Measurements from ENCODE around the gene TASL. TPM values are rescaled to one million over a fixed set of nuclear protein-coding genes. Genes with fewer than 3 reads are reported as not detected.
"Not testable (repeated sequence)": the region's sequence is repeated elsewhere in the genome, so short reads cannot be mapped to it uniquely, and the experiment has no call there.

The TASL gene
- total RNA-seq, 2 donors from 2014 or later, result 0.59 TPM; not detected in 1

- no peaks in the 10 kb centered on the region for H3K4me1 ChIP-seq
- H3K27ac ChIP-seq, result no peak overlapping the region
- no peak for TF ChIP-seq CTCF (IDR thresholded peaks at IDR 0.05)
- H3K9me3 ChIP-seq, result no peaks in the 10 kb centered on the region
- H3K36me3 ChIP-seq, result no peaks in the 10 kb centered on the region
- no peaks in the 10 kb centered on the region for H3K27me3 ChIP-seq
- no peak overlapping the region for H3K4me3 ChIP-seq
- DNase-seq (ENCODE audit: low spot score), result no peak
Observed at GRCh38 chrX:30573125-30573524, 4.4 kb downstream of the TASL start.

- no peak for DNase-seq (ENCODE audit: low spot score)
- Histone ChIP-seq H3K4me1 (no peaks in the 10 kb centered on the region), H3K27me3 (no peaks in the 10 kb centered on the region), H3K27ac (no peak overlapping the region), H3K36me3 (no peaks in the 10 kb centered on the region), H3K4me3 (no peak overlapping the region), H3K9me3 (no peaks in the 10 kb centered on the region)
- no peak for TF ChIP-seq CTCF (IDR thresholded peaks at IDR 0.05)
Observed at GRCh38 chrX:30572678-30573077, 4.9 kb downstream of the TASL start.

- H3K27ac ChIP-seq, result no peak overlapping the region
- no peaks in the 10 kb centered on the region for H3K36me3 ChIP-seq
- DNase-seq (ENCODE audit: low spot score), result no peak
- no peaks in the 10 kb centered on the region for H3K4me1 ChIP-seq
- H3K27me3 ChIP-seq, result no peaks in the 10 kb centered on the region
- TF ChIP-seq CTCF (IDR thresholded peaks at IDR 0.05), result no peak
- H3K9me3 ChIP-seq, result no peaks in the 10 kb centered on the region
- H3K4me3 ChIP-seq, result no peak overlapping the region
Observed at GRCh38 chrX:30572004-30572403, 5.6 kb downstream of the TASL start.

GRCh38 chrX:30570505-30570904 lies 7.1 kb downstream of the TASL start:
- no peaks in the 10 kb centered on the region for H3K36me3 ChIP-seq
- no peaks in the 10 kb centered on the region for H3K9me3 ChIP-seq
- no peaks in the 10 kb centered on the region for H3K4me1 ChIP-seq
- no peak overlapping the region for H3K4me3 ChIP-seq
- no peaks in the 10 kb centered on the region for H3K27me3 ChIP-seq
- peak; percentile 32 to 68 for TF ChIP-seq CTCF (IDR thresholded peaks at IDR 0.05)
- DNase-seq (ENCODE audit: low spot score), result no peak
- H3K27ac ChIP-seq, result no peak overlapping the region

- Histone ChIP-seq H3K27ac (no peak overlapping the region), H3K4me3 (no peak overlapping the region), H3K36me3 (no peaks in the 10 kb centered on the region), H3K9me3 (no peaks in the 10 kb centered on the region), H3K4me1 (no peaks in the 10 kb centered on the region), H3K27me3 (no peaks in the 10 kb centered on the region)
- no peak for TF ChIP-seq CTCF (IDR thresholded peaks at IDR 0.05)
- no peak for DNase-seq (ENCODE audit: low spot score)
Observed at GRCh38 chrX:30568136-30568535, 9.4 kb downstream of the TASL start.

- not testable (repeated sequence) for H3K27me3 ChIP-seq; H3K4me3 ChIP-seq; DNase-seq (ENCODE audit: low spot score); H3K4me1 ChIP-seq; H3K9me3 ChIP-seq; H3K27ac ChIP-seq; H3K36me3 ChIP-seq
Observed at GRCh38 chrX:30563070-30563469, 14.5 kb downstream of the TASL start.

Measured in right atrium auricular region (tissue), 2 donors.